Mesothelial cell of epicardium (in vitro differentiated cells): Measurements from ENCODE around the gene DYSF. TPM values are rescaled to one million over a fixed set of nuclear protein-coding genes. Genes with fewer than 3 reads are reported as not detected.
"Not testable (repeated sequence)": the region's sequence is repeated elsewhere in the genome, so short reads cannot be mapped to it uniquely, and the experiment has no call there.

Source experiments
- DNase-seq, 2 experiments: peaks; one replicate each; pipeline ENCODE4 v3.0.0; 2021; ENCODE audit warnings: low spot score in 2 of 2; ENCODE audit not compliant: unreplicated experiment in 2 of 2
- H3K27ac Mint-ChIP-seq: 2 replicates; pipeline ENCODE4 v1.8.0; 2021; ENCODE audit warnings: mixed read lengths
- H3K27me3 Mint-ChIP-seq: 2 replicates; pipeline ENCODE4 v1.8.0; 2021; ENCODE audit warnings: low read depth, mixed read lengths
- H3K36me3 Mint-ChIP-seq: 2 replicates; pipeline ENCODE4 v1.8.0; 2021; ENCODE audit warnings: mixed read lengths
- H3K4me1 Mint-ChIP-seq: 2 replicates; pipeline ENCODE4 v1.8.0; 2021; ENCODE audit warnings: mixed read lengths
- H3K4me3 Mint-ChIP-seq: 2 replicates; pipeline ENCODE4 v1.8.0; 2021; ENCODE audit warnings: mild to moderate bottlenecking, moderate library complexity, mixed read lengths
- H3K9me3 Mint-ChIP-seq: 2 replicates; pipeline ENCODE4 v1.8.0; 2021; ENCODE audit warnings: mixed read lengths
- CTCF ChIP-seq: fragments of 200-600 bp; sonication (generic); IDR thresholded peaks from one replicate; pipeline ENCODE4 v1.5.0; 2021; ENCODE audit warnings: antibody characterized with exemption; ENCODE audit not compliant: unreplicated experiment
- total RNA-seq: library from RNA; stranded (reverse); gene quantifications from 3 replicates; pipeline ENCODE4 v1.2.1, GENCODE V29; 2021

Gene DYSF
- total RNA-seq, 1 donor from 2014 or later, result 0.96 TPM

- Mint-ChIP-seq H3K9me3 (no peaks in the 10 kb centered on the region), H3K4me3 (no peak overlapping the region), H3K4me1 (peaks cover 10% of the 10 kb centered on the region), H3K36me3 (peaks cover 21% of the 10 kb centered on the region), H3K27me3 (no peaks in the 10 kb centered on the region), H3K27ac (no peak overlapping the region)
- TF ChIP-seq CTCF, result no peak
- no peak for DNase-seq
Measured at GRCh38 chr2:71419976-71420375, 33.4 kb upstream of the DYSF start.

- H3K36me3 Mint-ChIP-seq, result peaks cover 39% of the 10 kb centered on the region
- no peak for DNase-seq
- H3K4me1 Mint-ChIP-seq, result peaks cover 5% of the 10 kb centered on the region
- no peaks in the 10 kb centered on the region for H3K9me3 Mint-ChIP-seq
- H3K27ac Mint-ChIP-seq, result peak overlapping the region; percentile 1
- TF ChIP-seq CTCF, result no peak
- H3K4me3 Mint-ChIP-seq, result no peak overlapping the region
- no peaks in the 10 kb centered on the region for H3K27me3 Mint-ChIP-seq
Measured at GRCh38 chr2:71422786-71423185, 30.6 kb upstream of the DYSF start.

- Mint-ChIP-seq H3K9me3 (no peaks in the 10 kb centered on the region), H3K27me3 (no peaks in the 10 kb centered on the region), H3K36me3 (peaks cover 45% of the 10 kb centered on the region), H3K27ac (peak overlapping the region; percentile 27), H3K4me3 (no peak overlapping the region), H3K4me1 (peaks cover 4% of the 10 kb centered on the region)
- no peak for TF ChIP-seq CTCF
- no peak for DNase-seq
Measured at GRCh38 chr2:71423817-71424420, 29.4 kb upstream of the DYSF start.

- no peak for TF ChIP-seq CTCF
- no peak for DNase-seq
- peaks cover 65% of the 10 kb centered on the region for H3K36me3 Mint-ChIP-seq
- no peaks in the 10 kb centered on the region for H3K4me1 Mint-ChIP-seq
- no peaks in the 10 kb centered on the region for H3K27me3 Mint-ChIP-seq
- H3K4me3 Mint-ChIP-seq, result no peak overlapping the region
- no peaks in the 10 kb centered on the region for H3K9me3 Mint-ChIP-seq
- no peak overlapping the region for H3K27ac Mint-ChIP-seq
Measured at GRCh38 chr2:71426721-71427120, 26.6 kb upstream of the DYSF start.

GRCh38 chr2:71428472-71429383, 24.6 kb upstream of the DYSF start:
- peaks cover 69% of the 10 kb centered on the region for H3K36me3 Mint-ChIP-seq
- no peak overlapping the region for H3K4me3 Mint-ChIP-seq
- H3K27ac Mint-ChIP-seq, result no peak overlapping the region
- H3K27me3 Mint-ChIP-seq, result no peaks in the 10 kb centered on the region
- H3K9me3 Mint-ChIP-seq, result no peaks in the 10 kb centered on the region
- no peak for TF ChIP-seq CTCF
- no peaks in the 10 kb centered on the region for H3K4me1 Mint-ChIP-seq
- no peak for DNase-seq

GRCh38 chr2:71445142-71445541, 8.2 kb upstream of the DYSF start:
- DNase-seq, H3K4me1 Mint-ChIP-seq, H3K27me3 Mint-ChIP-seq, H3K4me3 Mint-ChIP-seq, H3K27ac Mint-ChIP-seq: not testable (repeated sequence)
- H3K9me3 Mint-ChIP-seq, result peaks cover 29% of the 10 kb centered on the region
- peaks cover 38% of the 10 kb centered on the region for H3K36me3 Mint-ChIP-seq
